GM06990 (cell line): ENCODE measurements around the gene NCKAP5L.
"Not testable (repeated sequence)": the region's sequence is repeated elsewhere in the genome, so short reads cannot be mapped to it uniquely, and the experiment has no call there.

Experiments
- DNase-seq: peaks from one replicate; pipeline ENCODE4 v3.0.0-alpha.2; 2011; ENCODE audit not compliant: insufficient read length; ENCODE audit errors: extremely low read depth
- H3K27me3 ChIP-seq: replicated peaks from 2 replicates; pipeline ENCODE4 v1.6.0; 2011; ENCODE audit warnings: low read length; ENCODE audit not compliant: control insufficient read depth, insufficient read depth
- H3K36me3 ChIP-seq: 2 replicates; pipeline ENCODE4 v1.5.1; 2011; ENCODE audit warnings: low read length; ENCODE audit not compliant: control insufficient read depth, insufficient read depth
- H3K4me3 ChIP-seq: replicated peaks from 2 replicates; pipeline ENCODE4 v1.5.1; 2011; ENCODE audit warnings: low read depth, mild to moderate bottlenecking, control low read depth, low read length
- TF ChIP-seq, protein P1 (sequence below): IDR thresholded peaks from 2 replicates; pipeline ENCODE4 v1.5.1; 2011; ENCODE audit warnings: low read length, control low read depth, mild to moderate bottlenecking, inconsistent platforms; ENCODE audit not compliant: insufficient read depth, poor library complexity, severe bottlenecking

The NCKAP5L gene

DNA sequence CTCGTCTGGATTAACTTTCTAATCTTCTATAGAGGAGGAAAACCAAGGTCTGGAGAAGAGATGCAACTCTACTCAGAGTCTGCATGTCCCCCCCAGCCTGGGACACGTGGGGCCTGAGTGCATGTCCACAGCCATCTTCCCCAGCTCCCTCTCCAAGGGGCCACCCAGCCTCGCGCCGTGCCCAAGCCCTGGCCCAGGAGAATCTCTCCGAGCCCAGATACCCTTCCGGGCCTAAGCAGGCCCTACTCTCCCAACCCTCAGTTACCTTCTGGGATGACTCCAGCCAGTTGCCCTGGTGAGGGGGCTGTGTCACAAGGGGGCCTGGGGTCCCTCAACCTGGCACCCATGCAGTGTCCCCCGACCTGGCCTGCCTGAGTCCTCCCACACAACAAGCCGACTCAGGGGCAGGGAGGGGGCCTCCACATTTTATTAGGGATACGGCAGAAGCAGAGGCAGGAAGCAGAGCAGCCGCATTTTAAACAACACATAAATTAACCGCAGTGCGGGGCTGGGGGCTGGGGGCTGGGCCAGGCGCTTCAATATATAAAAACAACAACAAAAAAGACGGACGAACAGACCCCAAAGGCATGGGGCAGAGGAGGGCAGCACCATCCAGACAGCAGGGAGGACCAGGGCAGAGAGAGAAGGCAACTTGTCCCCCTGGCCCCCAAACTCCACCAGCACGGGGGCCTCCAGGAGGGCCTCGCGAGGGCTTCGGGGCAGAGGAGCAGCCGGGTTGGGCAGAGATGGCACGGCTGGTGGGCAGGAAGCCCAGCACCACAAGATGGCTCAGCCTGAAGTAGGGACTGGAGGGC is 37.3 kb downstream of the NCKAP5L start:
- Histone ChIP-seq H3K36me3 (peaks cover 3% of the 10 kb centered on the region), H3K27me3 (no peaks in the 10 kb centered on the region), H3K4me3 (no peak overlapping the region)
- no peak for DNase-seq
- TF ChIP-seq, protein P1, sequence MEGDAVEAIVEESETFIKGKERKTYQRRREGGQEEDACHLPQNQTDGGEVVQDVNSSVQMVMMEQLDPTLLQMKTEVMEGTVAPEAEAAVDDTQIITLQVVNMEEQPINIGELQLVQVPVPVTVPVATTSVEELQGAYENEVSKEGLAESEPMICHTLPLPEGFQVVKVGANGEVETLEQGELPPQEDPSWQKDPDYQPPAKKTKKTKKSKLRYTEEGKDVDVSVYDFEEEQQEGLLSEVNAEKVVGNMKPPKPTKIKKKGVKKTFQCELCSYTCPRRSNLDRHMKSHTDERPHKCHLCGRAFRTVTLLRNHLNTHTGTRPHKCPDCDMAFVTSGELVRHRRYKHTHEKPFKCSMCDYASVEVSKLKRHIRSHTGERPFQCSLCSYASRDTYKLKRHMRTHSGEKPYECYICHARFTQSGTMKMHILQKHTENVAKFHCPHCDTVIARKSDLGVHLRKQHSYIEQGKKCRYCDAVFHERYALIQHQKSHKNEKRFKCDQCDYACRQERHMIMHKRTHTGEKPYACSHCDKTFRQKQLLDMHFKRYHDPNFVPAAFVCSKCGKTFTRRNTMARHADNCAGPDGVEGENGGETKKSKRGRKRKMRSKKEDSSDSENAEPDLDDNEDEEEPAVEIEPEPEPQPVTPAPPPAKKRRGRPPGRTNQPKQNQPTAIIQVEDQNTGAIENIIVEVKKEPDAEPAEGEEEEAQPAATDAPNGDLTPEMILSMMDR = no peak

DNA sequence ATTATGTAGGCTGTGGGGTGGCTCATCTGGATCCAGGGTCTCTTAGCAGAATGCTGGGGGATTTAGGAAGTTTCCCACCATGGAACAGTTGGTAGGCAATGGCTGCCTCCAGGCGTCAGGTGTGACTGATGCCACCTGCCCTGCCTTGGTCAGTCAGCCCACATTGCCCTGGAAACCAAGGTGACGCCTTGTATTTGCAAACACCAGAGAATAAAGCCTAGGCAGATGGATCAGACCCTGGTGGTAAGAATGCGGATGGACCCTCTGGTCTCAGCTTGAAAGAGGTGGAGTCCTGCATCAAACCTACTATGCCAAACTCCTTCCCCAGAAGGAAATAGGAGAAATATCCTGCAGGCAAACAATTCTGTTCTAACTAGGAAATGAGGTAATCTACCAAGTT is 38.2 kb downstream of the NCKAP5L start:
- no peak for DNase-seq
- Histone ChIP-seq H3K36me3 (peaks cover 3% of the 10 kb centered on the region), H3K4me3 (no peak overlapping the region), H3K27me3 (no peaks in the 10 kb centered on the region)
- TF ChIP-seq, protein P1 = no peak

DNA sequence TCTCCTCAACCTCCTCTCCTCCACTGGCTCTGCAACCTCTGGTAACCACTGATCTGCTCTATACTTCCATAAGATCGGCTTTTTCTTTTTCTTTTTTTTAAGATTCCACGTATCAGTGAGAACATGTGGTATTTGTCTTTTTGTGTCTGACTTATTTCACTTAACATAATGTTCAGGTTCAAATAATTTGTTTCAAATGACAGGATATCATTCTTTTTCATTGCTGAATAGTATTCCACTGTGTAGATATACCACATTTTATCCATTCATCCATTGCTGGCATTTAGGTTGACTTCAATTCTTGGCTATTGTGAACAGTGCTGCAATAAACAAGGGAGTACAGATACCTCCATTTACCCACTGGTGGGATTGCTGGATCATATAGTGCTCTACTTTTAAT is 40.5 kb downstream of the NCKAP5L start:
- TF ChIP-seq, protein P1 = no peak
- Histone ChIP-seq H3K27me3 (no peaks in the 10 kb centered on the region), H3K36me3 (no peaks in the 10 kb centered on the region; the same call in none of the 2 replicates), H3K4me3 (no peak overlapping the region)
- no peak for DNase-seq

DNA sequence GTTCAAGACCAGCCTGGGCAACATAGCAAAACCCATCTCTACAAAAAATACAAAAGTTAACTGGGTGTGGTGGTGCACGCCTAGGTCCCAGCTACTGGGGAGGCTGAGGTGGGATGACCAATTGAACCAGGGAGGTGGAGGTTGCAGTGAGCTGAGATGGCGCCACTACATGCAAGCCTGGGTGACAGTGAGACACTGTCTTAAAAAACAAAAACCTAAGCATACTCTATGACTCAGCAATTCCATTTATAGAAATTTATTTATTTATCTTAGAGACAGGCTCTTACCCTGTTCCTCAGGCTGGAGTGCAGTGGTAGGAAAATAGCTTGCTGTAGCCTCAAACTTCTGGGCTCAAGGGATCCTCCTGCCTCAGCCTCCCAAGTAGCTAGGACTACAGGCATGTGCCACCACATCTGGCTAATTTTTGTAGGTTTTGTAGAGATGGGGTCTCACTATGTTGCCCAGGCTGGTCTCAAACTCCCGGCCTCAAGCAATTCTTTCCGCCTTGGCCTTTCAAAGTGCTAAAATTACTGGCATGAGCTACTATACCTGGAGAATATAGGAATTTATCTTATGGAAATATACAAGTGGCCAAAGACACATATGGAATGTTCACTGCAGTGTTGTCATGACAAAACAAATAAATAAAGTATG is 43.3 kb downstream of the NCKAP5L start:
- H3K27me3 ChIP-seq = no peaks in the 10 kb centered on the region
- TF ChIP-seq, protein P1 = no peak
- H3K4me3 ChIP-seq = no peak overlapping the region
- no peak for DNase-seq
- no peaks in the 10 kb centered on the region for H3K36me3 ChIP-seq

DNA sequence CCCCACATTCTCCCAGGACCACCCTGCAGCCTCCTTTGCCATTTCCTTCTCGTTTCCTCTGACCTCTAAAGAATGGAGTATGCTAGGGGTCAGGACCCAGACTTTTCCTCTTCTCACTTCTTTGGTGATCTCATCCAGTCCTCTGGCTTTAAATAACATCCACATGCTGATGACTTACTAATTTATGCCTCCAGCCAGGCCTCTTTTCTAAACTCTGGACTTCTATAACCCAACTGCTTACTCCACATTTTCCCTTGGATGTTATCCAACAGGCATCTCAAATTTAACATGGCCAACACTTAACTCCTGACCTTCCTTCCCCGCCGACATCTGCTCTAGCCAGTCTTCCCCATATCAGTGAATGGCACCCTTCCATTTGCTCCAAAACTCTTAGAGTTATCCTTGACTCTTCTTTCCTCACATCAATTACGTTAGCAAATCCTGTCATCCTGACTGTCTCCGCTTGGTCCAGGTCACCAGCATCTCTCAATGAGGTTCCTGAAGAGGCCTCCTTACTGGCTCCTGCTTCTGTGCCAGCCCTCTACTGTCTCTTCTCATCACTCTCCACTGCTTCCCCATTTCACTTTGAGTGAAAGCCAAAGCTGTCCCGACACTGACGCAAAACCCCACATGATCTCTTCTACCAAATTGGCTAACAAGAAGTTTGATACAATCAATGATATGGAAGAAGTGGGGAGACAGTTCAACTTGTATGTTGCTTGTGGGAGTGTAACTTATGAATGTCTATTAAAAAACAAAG is 44.1 kb downstream of the NCKAP5L start:
- no peak overlapping the region for H3K4me3 ChIP-seq
- H3K27me3 ChIP-seq = no peaks in the 10 kb centered on the region
- DNase-seq = no peak
- TF ChIP-seq, protein P1 = no peak
- H3K36me3 ChIP-seq = no peaks in the 10 kb centered on the region

DNA sequence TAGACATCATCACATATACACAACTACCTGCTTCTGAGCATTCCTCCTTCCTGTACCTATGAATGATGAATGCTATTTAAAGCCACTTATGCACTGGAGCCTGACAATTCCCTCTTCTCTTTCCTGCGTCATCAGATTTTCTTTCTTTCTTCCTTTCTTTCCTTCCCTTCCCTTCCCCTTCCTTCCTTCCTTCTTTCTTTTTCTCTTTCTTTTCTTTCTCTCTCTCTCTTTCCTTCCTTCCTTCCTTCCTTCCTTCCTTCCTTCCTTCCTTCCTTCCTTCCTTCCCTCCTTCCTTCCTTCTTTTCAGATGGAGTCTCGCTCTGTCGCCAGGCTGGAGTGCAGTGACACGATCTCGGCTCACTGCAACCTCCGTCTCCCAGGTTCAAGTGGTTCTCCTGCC is 47.3 kb downstream of the NCKAP5L start:
- not testable (repeated sequence) for H3K4me3 ChIP-seq, DNase-seq, H3K36me3 ChIP-seq, H3K27me3 ChIP-seq
